ENCODE measurements around the gene KLK15.

The KLK15 gene

DNA sequence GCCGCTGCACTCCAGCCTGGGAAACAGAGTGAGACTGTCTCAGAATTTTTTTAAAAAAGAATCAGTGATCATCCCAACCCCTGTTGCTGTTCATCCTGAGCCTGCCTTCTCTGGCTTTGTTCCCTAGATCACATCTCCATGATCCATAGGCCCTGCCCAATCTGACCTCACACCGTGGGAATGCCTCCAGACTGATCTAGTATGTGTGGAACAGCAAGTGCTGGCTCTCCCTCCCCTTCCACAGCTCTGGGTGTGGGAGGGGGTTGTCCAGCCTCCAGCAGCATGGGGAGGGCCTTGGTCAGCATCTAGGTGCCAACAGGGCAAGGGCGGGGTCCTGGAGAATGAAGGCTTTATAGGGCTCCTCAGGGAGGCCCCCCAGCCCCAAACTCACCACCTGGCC lies 39.7 kb upstream of the KLK15 start, which contains the start of gene KLK2:
Gene KLK2 (plus strand): TSS at position 384 of the 400 bp plus-strand sequence. CDS start 35 bp downstream, outside the sequence.
- no peak within 1 kb of the TSS for H3K27ac ChIP-seq
- H3K4me3 ChIP-seq: no peak within 1 kb of the TSS
- H3K9me3 ChIP-seq (ENCODE audit: low read depth, low read length): no peaks in the 10 kb centered on the region
- no peaks in the 10 kb centered on the region for H3K36me3 ChIP-seq (ENCODE audit: insufficient read depth, low read length)
- no peak for DNase-seq (ENCODE audit: low read depth, low spot score)
- no peak for TF ChIP-seq POLR2AphosphoS5 (IDR thresholded peaks at IDR 0.05; ENCODE audit: borderline replicate concordance, low read depth, low read length)
- no peak for TF ChIP-seq FOXP2 (optimal IDR thresholded peaks at IDR 0.05; ENCODE audit: control extremely low read depth, extremely low read length, insufficient read depth)
- TF ChIP-seq EZH2 (IDR thresholded peaks at IDR 0.05): no peak
- H3K9ac ChIP-seq (ENCODE audit: insufficient read length): no peak within 1 kb of the TSS

DNA sequence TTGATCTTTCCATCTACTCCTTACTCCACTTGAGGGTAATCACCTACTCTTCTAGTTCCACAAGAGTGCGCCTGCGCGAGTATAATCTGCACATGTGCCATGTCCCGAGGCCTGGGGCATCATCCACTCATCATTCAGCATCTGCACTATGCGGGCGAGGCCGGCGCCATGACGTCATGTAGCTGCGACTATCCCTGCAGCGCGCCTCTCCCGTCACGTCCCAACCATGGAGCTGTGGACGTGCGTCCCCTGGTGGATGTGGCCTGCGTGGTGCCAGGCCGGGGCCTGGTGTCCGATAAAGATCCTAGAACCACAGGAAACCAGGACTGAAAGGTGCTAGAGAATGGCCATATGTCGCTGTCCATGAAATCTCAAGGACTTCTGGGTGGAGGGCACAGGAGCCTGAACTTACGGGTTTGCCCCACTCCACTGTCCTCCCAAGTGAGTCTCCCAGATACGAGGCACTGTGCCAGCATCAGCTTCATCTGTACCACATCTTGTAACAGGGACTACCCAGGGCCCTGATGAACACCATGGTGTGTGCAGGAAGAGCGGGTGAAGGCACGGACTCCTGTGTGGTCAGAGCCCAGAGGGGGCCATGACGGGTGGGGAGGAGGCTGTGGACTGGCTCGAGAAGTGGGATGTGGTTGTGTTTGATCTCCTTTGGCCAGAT lies 37.2 kb upstream of the KLK15 start:
- TF ChIP-seq POLR2AphosphoS5 (IDR thresholded peaks at IDR 0.05; ENCODE audit: borderline replicate concordance, low read depth, low read length) (no peak), EZH2 (IDR thresholded peaks at IDR 0.05) (no peak), FOXP2 (optimal IDR thresholded peaks at IDR 0.05; ENCODE audit: control extremely low read depth, extremely low read length, insufficient read depth) (no peak)
- no peak overlapping the region for H3K9ac ChIP-seq (ENCODE audit: insufficient read length)
- H3K36me3 ChIP-seq (ENCODE audit: insufficient read depth, low read length): no peaks in the 10 kb centered on the region
- H3K9me3 ChIP-seq (ENCODE audit: low read depth, low read length): no peaks in the 10 kb centered on the region
- no peak overlapping the region for H3K4me3 ChIP-seq
- no peak overlapping the region for H3K27ac ChIP-seq
- DNase-seq (ENCODE audit: low read depth, low spot score): no peak

DNA sequence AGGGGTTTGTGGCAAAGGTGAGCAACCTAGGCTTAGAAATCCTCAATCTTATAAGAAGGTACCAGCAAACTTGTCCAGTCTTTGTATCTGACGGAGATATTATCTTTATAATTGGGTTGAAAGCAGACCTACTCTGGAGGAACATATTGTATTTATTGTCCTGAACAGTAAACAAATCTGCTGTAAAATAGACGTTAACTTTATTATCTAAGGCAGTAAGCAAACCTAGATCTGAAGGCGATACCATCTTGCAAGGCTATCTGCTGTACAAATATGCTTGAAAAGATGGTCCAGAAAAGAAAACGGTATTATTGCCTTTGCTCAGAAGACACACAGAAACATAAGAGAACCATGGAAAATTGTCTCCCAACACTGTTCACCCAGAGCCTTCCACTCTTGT lies 36.1 kb upstream of the KLK15 start:
- Histone ChIP-seq H3K27ac (no peak overlapping the region), H3K9ac (ENCODE audit: insufficient read length) (no peak overlapping the region), H3K9me3 (ENCODE audit: low read depth, low read length) (no peaks in the 10 kb centered on the region), H3K4me3 (no peak overlapping the region), H3K36me3 (ENCODE audit: insufficient read depth, low read length) (no peaks in the 10 kb centered on the region)
- TF ChIP-seq FOXP2 (optimal IDR thresholded peaks at IDR 0.05; ENCODE audit: control extremely low read depth, extremely low read length, insufficient read depth) (no peak), EZH2 (IDR thresholded peaks at IDR 0.05) (no peak), POLR2AphosphoS5 (IDR thresholded peaks at IDR 0.05; ENCODE audit: borderline replicate concordance, low read depth, low read length) (no peak)
- DNase-seq (ENCODE audit: low read depth, low spot score): no peak

DNA sequence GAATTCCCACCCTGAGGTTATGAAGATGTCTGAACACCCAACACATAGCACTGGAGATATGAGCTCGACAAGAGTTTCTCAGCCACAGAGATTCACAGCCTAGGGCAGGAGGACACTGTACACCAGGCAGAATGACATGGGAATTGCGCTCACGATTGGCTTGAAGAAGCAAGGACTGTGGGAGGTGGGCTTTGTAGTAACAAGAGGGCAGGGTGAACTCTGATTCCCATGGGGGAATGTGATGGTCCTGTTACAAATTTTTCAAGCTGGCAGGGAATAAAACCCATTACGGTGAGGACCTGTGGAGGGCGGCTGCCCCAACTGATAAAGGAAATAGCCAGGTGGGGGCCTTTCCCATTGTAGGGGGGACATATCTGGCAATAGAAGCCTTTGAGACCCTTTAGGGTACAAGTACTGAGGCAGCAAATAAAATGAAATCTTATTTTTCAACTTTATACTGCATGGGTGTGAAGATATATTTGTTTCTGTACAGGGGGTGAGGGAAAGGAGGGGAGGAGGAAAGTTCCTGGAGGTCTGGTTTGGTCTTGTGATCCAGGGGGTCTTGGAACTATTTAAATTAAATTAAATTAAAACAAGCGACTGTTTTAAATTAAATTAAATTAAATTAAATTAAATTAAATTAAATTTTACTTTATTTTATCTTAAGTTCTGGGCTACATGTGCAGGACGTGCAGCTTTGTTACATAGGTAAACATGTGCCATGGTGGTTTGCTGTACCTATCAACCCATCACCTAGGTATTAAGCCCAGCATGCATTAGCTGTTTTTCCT lies 28.3 kb upstream of the KLK15 start:
- no peak overlapping the region for H3K9ac ChIP-seq (ENCODE audit: insufficient read length)
- no peaks in the 10 kb centered on the region for H3K36me3 ChIP-seq (ENCODE audit: insufficient read depth, low read length)
- TF ChIP-seq EZH2 (IDR thresholded peaks at IDR 0.05): no peak
- no peak for TF ChIP-seq POLR2AphosphoS5 (IDR thresholded peaks at IDR 0.05; ENCODE audit: borderline replicate concordance, low read depth, low read length)
- no peak for TF ChIP-seq FOXP2 (optimal IDR thresholded peaks at IDR 0.05; ENCODE audit: control extremely low read depth, extremely low read length, insufficient read depth)
- H3K4me3 ChIP-seq: no peak overlapping the region
- no peak overlapping the region for H3K27ac ChIP-seq
- DNase-seq (ENCODE audit: low read depth, low spot score): no peak
- H3K9me3 ChIP-seq (ENCODE audit: low read depth, low read length): no peaks in the 10 kb centered on the region

DNA sequence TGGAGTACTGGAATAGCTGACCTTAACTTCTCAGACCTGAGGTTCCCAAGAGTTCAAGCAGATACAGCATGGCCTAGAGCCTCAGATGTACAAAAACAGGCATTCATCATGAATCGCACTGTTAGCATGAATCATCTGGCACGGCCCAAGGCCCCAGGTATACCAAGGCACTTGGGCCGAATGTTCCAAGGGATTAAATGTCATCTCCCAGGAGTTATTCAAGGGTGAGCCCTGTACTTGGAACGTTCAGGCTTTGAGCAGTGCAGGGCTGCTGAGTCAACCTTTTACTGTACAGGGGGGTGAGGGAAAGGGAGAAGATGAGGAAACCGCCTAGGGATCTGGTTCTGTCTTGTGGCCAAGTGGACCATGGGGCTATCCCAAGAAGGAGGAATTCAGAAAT lies 27.6 kb upstream of the KLK15 start:
- H3K9ac ChIP-seq (ENCODE audit: insufficient read length): no peak overlapping the region
- TF ChIP-seq EZH2 (IDR thresholded peaks at IDR 0.05) (no peak), FOXP2 (optimal IDR thresholded peaks at IDR 0.05; ENCODE audit: control extremely low read depth, extremely low read length, insufficient read depth) (no peak), POLR2AphosphoS5 (IDR thresholded peaks at IDR 0.05; ENCODE audit: borderline replicate concordance, low read depth, low read length) (no peak)
- no peak overlapping the region for H3K4me3 ChIP-seq
- no peak overlapping the region for H3K27ac ChIP-seq
- H3K9me3 ChIP-seq (ENCODE audit: low read depth, low read length): no peaks in the 10 kb centered on the region
- DNase-seq (ENCODE audit: low read depth, low spot score): no peak
- no peaks in the 10 kb centered on the region for H3K36me3 ChIP-seq (ENCODE audit: insufficient read depth, low read length)

DNA sequence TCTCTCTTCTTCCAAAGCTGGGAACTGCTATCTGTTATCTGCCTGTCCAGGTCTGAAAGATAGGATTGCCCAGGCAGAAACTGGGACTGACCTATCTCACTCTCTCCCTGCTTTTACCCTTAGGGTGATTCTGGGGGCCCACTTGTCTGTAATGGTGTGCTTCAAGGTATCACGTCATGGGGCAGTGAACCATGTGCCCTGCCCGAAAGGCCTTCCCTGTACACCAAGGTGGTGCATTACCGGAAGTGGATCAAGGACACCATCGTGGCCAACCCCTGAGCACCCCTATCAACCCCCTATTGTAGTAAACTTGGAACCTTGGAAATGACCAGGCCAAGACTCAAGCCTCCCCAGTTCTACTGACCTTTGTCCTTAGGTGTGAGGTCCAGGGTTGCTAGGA lies 26.5 kb upstream of the KLK15 start:
- DNase-seq (ENCODE audit: low read depth, low spot score): no peak
- no peak overlapping the region for H3K9ac ChIP-seq (ENCODE audit: insufficient read length)
- no peaks in the 10 kb centered on the region for H3K36me3 ChIP-seq (ENCODE audit: insufficient read depth, low read length)
- H3K4me3 ChIP-seq: no peak overlapping the region
- no peak overlapping the region for H3K27ac ChIP-seq
- TF ChIP-seq POLR2AphosphoS5 (IDR thresholded peaks at IDR 0.05; ENCODE audit: borderline replicate concordance, low read depth, low read length) (no peak), EZH2 (IDR thresholded peaks at IDR 0.05) (no peak), FOXP2 (optimal IDR thresholded peaks at IDR 0.05; ENCODE audit: control extremely low read depth, extremely low read length, insufficient read depth) (no peak)
- H3K9me3 ChIP-seq (ENCODE audit: low read depth, low read length): no peaks in the 10 kb centered on the region

DNA sequence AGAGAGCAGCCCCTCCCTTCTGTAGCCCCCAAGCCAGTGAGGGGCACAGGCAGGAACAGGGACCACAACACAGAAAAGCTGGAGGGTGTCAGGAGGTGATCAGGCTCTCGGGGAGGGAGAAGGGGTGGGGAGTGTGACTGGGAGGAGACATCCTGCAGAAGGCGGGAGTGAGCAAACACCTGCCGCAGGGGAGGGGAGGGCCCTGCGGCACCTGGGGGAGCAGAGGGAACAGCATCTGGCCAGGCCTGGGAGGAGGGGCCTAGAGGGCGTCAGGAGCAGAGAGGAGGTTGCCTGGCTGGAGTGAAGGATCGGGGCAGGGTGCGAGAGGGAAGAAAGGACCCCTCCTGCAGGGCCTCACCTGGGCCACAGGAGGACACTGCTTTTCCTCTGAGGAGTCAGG lies 25.5 kb upstream of the KLK15 start:
- Histone ChIP-seq H3K9me3 (ENCODE audit: low read depth, low read length) (no peaks in the 10 kb centered on the region), H3K36me3 (ENCODE audit: insufficient read depth, low read length) (no peaks in the 10 kb centered on the region), H3K4me3 (no peak overlapping the region), H3K27ac (no peak overlapping the region), H3K9ac (ENCODE audit: insufficient read length) (no peak overlapping the region)
- no peak for DNase-seq (ENCODE audit: low read depth, low spot score)
- no peak for TF ChIP-seq FOXP2 (optimal IDR thresholded peaks at IDR 0.05; ENCODE audit: control extremely low read depth, extremely low read length, insufficient read depth)
- no peak for TF ChIP-seq POLR2AphosphoS5 (IDR thresholded peaks at IDR 0.05; ENCODE audit: borderline replicate concordance, low read depth, low read length)
- TF ChIP-seq EZH2 (IDR thresholded peaks at IDR 0.05): no peak

DNA sequence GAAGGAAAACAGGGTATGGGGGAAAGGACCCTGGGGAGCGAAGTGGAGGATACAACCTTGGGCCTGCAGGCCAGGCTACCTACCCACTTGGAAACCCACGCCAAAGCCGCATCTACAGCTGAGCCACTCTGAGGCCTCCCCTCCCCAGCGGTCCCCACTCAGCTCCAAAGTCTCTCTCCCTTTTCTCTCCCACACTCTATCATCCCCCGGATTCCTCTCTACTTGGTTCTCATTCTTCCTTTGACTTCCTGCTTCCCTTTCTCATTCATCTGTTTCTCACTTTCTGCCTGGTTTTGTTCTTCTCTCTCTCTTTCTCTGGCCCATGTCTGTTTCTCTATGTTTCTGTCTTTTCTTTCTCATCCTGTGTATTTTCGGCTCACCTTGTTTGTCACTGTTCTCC lies 24.0 kb upstream of the KLK15 start:
- Histone ChIP-seq H3K4me3 (no peak overlapping the region), H3K9ac (ENCODE audit: insufficient read length) (no peak overlapping the region), H3K9me3 (ENCODE audit: low read depth, low read length) (no peaks in the 10 kb centered on the region), H3K27ac (no peak overlapping the region), H3K36me3 (ENCODE audit: insufficient read depth, low read length) (no peaks in the 10 kb centered on the region)
- no peak for DNase-seq (ENCODE audit: low read depth, low spot score)
- TF ChIP-seq FOXP2 (optimal IDR thresholded peaks at IDR 0.05; ENCODE audit: control extremely low read depth, extremely low read length, insufficient read depth) (no peak), POLR2AphosphoS5 (IDR thresholded peaks at IDR 0.05; ENCODE audit: borderline replicate concordance, low read depth, low read length) (no peak), EZH2 (IDR thresholded peaks at IDR 0.05) (no peak)
